HG03439 (cell line): ENCODE results near the gene ARHGEF39.

Experiments
- ATAC-seq: cut with Tn5 transposase; IDR thresholded peaks from one replicate; pipeline ENCODE4 v1.9.1; 2021; ENCODE audit warnings: mild to moderate bottlenecking, moderate library complexity; ENCODE audit not compliant: unreplicated experiment

ARHGEF39 gene

GRCh38 chr9:35691757-35692301, 26.8 kb upstream of the ARHGEF39 start:
- no peak for ATAC-seq

GRCh38 chr9:35691334-35691650, 26.3 kb upstream of the ARHGEF39 start:
- no peak for ATAC-seq

- ATAC-seq, result no peak
These were observed 25.8 kb upstream of the ARHGEF39 start for GRCh38 chr9:35690614-35691333.

- no peak for ATAC-seq
These were observed 25.3 kb upstream of the ARHGEF39 start for GRCh38 chr9:35690294-35690613.

- no peak for ATAC-seq
These were observed 24.7 kb upstream of the ARHGEF39 start, which contains the start of gene TPM2 for GRCh38 chr9:35689542-35690293. TSS of gene TPM2 (minus strand) at chr9:35689925. CDS start at chr9:35689817, 108 bp downstream.

- ATAC-seq, result no peak
These were observed 23.9 kb upstream of the ARHGEF39 start for GRCh38 chr9:35688558-35689541.

- no peak for ATAC-seq
These were observed 23.1 kb upstream of the ARHGEF39 start for GRCh38 chr9:35687972-35688557.

- no peak for ATAC-seq
These were observed 22.3 kb upstream of the ARHGEF39 start for GRCh38 chr9:35687306-35687705.

- no peak for ATAC-seq
These were observed 21.5 kb upstream of the ARHGEF39 start for GRCh38 chr9:35686222-35687203.

- no peak for ATAC-seq
These were observed 20.5 kb upstream of the ARHGEF39 start for GRCh38 chr9:35685506-35685905.

GRCh38 chr9:35684921-35685320, 19.9 kb upstream of the ARHGEF39 start:
- ATAC-seq, result no peak

- no peak for ATAC-seq
These were observed 18.3 kb upstream of the ARHGEF39 start for GRCh38 chr9:35683323-35683722.

- ATAC-seq, result no peak
These were observed 17.7 kb upstream of the ARHGEF39 start for GRCh38 chr9:35682520-35683315.

- ATAC-seq, result no peak
These were observed 17.1 kb upstream of the ARHGEF39 start for GRCh38 chr9:35682051-35682450.

GRCh38 chr9:35681341-35682002, 16.5 kb upstream of the ARHGEF39 start:
- ATAC-seq, result no peak

- no peak for ATAC-seq
These were observed 15.5 kb upstream of the ARHGEF39 start for GRCh38 chr9:35680331-35681105.

- no peak for ATAC-seq
These were observed 14.9 kb upstream of the ARHGEF39 start for GRCh38 chr9:35679766-35680330.
